DOHH2 (cell line): ENCODE measurements around the gene DLD.

ENCODE experiments used
- CTCF ChIP-seq: fragments of 200-600 bp; sonication (generic); IDR thresholded peaks from one replicate; pipeline ENCODE4 v1.5.1; 2014; ENCODE audit warnings: antibody characterized with exemption, mild to moderate bottlenecking, low read depth, low read length; ENCODE audit not compliant: poor library complexity, severe bottlenecking
- EZH2phosphoT487 ChIP-seq: fragments of 200-600 bp; sonication (generic); IDR thresholded peaks from 2 replicates; pipeline ENCODE4 v1.6.1; 2017; ENCODE audit warnings: borderline replicate concordance, mild to moderate bottlenecking, antibody characterized with exemption, low read length, moderate library complexity, mixed read lengths

- no peak for TF ChIP-seq CTCF
- TF ChIP-seq EZH2phosphoT487, result no peak
Observed at GRCh38 chr7:107953265-107953923, 62.4 kb downstream of the DLD start.
